OCI-LY3 (cell line): Measurements from ENCODE around the gene GLP1R.

Source experiments
- EZH2phosphoT487 ChIP-seq: fragments of 200-600 bp; shearing (Covaris generic); IDR thresholded peaks from 2 replicates; pipeline ENCODE4 v1.6.1; 2018; ENCODE audit warnings: antibody characterized with exemption, mixed run types, low read depth
- TF ChIP-seq, protein P1 (sequence below): fragments of 200-600, 300-600 bp; sonication (generic); IDR thresholded peaks from 2 replicates; pipeline ENCODE4 v1.5.1; 2014; ENCODE audit warnings: antibody characterized with exemption, low read length, low read depth

- TF ChIP-seq, protein P1, sequence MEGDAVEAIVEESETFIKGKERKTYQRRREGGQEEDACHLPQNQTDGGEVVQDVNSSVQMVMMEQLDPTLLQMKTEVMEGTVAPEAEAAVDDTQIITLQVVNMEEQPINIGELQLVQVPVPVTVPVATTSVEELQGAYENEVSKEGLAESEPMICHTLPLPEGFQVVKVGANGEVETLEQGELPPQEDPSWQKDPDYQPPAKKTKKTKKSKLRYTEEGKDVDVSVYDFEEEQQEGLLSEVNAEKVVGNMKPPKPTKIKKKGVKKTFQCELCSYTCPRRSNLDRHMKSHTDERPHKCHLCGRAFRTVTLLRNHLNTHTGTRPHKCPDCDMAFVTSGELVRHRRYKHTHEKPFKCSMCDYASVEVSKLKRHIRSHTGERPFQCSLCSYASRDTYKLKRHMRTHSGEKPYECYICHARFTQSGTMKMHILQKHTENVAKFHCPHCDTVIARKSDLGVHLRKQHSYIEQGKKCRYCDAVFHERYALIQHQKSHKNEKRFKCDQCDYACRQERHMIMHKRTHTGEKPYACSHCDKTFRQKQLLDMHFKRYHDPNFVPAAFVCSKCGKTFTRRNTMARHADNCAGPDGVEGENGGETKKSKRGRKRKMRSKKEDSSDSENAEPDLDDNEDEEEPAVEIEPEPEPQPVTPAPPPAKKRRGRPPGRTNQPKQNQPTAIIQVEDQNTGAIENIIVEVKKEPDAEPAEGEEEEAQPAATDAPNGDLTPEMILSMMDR = no peak
- TF ChIP-seq EZH2phosphoT487 = no peak
These were observed 13.0 kb downstream of the GLP1R start for GRCh38 chr6:39061588-39061987.
